CD4-positive, alpha-beta T cell treated with Interleukin-10 for 1 hour (primary cell): ENCODE results near the gene ZNF146.
"Not testable (repeated sequence)": the region's sequence is repeated elsewhere in the genome, so short reads cannot be mapped to it uniquely, and the experiment has no call there.

Experiments used
- DNase-seq: peaks from one replicate; pipeline ENCODE4 v3.0.0-alpha.2; 2020

ZNF146 gene

DNA sequence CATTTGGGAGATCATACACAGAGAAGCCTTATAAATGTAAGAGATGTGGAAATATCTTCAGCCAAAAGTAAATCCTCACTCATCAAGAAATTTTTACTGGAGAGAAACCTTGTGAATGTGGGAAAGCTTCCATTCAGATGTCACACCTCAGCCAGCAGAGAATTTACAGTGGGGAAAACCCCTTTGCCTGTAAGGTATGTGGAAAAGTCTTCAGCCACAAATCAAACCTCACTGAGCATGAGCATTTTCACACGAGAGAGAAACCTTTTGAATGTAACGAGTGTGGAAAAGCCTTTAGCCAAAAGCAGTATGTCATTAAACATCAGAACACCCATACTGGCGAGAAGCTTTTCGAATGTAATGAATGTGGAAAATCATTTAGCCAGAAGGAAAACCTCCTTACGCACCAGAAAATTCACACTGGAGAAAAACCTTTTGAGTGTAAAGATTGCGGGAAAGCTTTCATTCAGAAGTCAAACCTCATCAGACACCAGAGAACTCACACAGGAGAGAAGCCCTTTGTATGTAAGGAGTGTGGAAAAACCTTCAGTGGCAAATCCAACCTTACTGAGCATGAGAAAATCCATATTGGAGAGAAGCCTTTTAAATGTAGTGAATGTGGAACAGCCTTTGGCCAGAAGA is 21.5 kb downstream of the ZNF146 start:
- DNase-seq: no peak

DNA sequence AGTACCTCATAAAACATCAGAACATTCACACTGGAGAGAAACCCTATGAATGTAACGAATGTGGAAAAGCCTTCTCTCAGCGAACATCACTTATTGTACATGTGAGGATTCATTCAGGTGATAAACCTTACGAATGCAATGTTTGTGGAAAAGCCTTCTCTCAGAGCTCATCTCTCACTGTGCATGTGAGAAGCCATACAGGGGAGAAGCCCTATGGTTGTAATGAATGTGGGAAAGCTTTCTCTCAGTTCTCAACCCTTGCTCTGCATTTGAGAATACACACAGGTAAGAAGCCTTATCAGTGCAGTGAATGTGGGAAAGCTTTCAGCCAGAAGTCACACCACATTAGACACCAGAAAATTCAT is 22.0 kb downstream of the ZNF146 start:
- no peak for DNase-seq

- DNase-seq: no peak
Observed at GRCh38 chr19:36244066-36244465, 29.2 kb downstream of the ZNF146 start.

DNA sequence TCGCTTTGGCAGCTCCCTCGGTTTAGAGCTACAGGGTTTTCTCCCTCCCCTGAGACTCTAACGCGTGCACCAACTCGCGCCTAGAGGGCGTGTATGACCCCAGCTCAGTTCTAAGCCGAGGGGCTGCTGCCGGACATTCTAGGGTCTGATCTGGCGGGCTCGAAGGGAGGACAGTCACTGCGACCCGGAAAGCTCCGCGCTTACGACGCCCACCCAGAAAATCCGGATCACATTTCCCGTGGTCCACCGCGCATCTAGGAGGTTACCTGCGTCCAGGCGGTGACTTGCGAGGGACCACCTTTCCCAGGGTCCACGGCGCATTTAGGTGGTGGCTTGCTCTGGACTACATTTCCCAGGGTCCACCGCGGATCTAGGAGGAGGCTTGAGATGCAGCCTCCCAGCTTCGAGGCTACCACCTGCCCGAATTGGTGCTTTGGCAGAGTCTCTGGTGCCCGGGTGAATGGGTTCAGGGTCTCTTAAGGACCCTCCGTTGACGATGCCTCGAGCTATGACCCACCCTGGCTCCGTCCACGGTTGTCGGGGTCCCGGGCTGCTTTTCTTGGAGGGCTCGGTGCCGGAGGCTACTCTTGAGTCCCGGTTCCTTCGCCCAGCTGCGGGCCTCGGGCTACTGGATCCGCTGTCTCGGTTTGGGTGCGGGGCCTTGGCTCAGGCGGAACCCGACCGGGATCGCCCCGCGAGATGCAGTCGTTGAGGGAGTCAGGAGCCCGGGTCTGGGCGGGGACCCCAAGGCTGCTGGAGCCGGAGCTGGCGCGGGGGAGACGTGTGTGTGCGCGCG is 30.5 kb downstream of the ZNF146 start:
- DNase-seq: no peak

DNA sequence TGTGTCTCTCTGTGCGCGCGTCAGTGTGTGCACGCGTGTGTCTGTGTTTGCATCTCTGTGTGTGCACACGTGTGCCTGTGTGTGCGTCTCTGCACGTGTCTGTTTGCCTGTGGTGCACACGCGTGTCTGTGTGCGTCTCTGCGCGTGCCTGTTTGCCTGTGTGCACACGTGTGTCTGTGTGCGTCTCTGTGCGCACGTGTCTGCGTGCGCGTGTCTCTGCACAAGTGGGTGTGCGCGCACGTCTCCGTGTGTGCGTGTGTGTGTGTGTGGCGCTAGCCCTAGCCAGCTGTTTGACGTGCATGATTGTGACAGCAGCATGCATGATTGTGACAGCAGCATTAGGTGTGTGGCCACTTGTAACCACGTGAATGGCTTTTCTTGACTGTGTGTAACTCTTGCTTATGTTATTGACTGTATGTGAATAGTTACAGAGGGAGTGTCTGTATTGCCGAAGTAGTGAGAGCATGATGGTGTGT is 31.1 kb downstream of the ZNF146 start:
- DNase-seq: no peak

- no peak for DNase-seq
Observed at GRCh38 chr19:36252047-36252446, 37.1 kb downstream of the ZNF146 start.

GRCh38 chr19:36254848-36255247 is 39.9 kb downstream of the ZNF146 start:
- no peak for DNase-seq

GRCh38 chr19:36255316-36255715 is 40.4 kb downstream of the ZNF146 start:
- no peak for DNase-seq

DNA sequence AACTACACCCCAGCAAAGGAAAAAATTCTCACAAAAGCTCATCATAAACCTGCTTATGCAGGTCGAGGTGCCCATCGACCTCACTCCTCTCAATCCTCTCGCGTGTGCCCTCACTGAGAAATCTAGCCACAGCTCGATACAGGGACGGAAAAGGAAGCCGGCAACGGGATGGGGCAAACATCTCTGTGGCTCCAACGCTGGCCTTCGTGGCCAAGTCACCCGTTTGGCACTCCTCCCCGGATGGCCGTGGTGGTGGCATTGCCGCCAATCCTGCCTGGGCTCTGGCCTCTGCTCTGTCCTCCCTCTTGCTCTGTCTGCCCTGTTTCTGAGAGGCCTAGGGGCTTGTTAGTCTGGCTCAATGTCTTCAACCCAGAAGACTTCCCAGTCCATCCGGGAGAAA is 41.2 kb downstream of the ZNF146 start:
- DNase-seq: no peak

GRCh38 chr19:36256853-36257519 is 42.1 kb downstream of the ZNF146 start:
- no peak for DNase-seq

DNA sequence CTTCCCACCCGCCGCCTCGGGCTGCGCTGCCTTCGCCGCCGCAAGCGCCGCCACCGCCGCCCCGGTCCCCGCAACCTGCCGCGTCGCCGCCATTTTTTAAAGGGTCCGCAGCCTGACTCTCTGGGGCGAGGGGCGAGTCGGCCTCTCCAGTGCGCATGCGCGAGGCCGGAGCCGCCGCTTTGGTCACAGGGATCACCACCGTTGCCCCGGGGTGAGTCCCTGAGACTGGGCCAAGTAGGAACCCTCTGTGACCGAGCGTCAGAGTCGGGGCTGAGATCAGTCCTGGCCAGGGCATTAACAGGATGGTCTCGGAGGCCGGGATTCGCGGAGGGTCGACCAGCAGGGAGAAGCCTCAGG is 42.6 kb downstream of the ZNF146 start:
- DNase-seq: no peak

DNA sequence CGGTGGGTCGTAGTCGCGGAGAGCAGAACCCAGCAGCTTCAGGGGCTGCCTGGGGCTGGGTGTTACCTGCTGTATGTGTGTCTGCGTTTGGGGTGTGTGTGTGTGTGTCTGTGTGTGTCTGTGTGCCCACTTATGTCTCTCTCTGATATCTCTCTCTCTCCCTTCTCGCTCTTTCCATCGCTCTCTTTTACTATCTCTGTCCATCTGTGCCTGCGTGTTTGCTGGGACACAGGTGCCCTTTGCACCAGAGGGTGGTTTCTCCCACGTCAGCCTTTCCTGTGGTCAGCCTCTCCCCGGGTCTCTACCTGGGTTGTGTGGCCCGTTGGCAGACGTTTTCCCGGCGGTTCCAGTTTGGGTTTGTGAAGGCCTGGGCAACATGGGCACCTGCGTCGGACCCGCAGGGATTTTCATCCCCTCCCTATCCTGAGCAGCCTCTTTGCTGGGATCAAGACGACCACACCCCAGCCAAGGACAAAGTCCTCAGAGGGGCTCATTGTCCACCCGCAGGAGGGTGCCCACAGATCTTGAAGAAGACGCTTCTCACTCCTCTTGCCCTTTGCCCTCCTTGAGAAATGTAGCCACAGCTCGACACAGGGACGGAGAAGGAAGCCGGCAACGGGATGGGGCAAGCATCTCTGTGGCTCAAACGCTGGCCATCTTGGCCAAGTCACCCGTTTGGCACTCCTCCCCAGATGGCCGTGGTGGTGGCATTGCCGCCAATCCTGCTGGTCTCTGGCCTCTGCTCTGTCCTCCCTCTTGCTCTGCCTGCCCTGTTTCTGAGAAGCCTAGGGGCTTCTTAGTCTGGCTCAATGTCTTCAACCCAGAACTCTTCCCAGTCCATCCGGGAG is 43.3 kb downstream of the ZNF146 start:
- no peak for DNase-seq

DNA sequence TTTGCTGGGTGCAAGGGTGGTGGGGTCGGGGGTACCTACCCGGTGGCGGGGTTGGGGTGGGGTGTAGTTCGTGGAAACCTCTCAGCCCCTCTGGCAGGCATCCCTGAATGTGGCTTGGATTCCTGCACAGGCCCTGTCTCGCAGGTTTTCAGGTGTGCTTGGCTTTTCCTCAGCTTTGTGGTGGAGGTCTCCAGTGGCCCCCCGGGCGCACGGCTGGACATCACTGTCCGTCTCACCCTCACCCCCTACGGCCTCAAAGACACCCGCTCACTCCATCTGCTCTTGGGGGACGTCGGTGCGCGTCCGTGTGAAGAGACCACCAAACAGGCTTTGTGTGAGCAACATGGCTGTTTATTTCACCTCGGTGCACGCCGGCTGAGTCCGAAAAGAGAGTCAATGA is 44.3 kb downstream of the ZNF146 start:
- DNase-seq: no peak

- no peak for DNase-seq
Observed at GRCh38 chr19:36265064-36265463, 50.2 kb downstream of the ZNF146 start.

DNA sequence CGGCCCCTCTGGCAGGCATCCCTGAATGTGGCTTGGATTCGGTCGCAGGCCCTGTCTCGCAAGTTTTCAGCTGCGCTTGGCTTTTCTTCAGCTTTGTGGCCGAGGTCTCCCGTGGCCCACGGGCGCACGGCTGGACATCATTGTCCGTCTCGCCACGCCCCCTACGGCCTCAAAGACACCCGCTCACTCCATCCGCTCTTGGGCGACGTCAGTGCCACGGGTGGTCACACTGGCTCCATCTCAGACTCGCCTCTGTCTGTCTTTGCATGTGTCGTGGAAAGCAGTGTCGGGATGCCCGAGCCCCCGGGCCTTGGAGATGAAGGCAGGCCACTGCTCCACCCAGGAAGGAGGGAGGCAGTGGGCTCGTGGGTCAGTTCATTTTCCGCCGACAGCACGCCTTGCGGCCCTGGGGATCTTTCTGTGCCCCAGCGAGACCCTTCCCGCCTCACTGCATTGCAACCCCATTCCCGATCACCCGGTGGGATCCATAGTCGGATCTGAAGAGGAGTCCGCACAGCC is 51.0 kb downstream of the ZNF146 start:
- no peak for DNase-seq

DNA sequence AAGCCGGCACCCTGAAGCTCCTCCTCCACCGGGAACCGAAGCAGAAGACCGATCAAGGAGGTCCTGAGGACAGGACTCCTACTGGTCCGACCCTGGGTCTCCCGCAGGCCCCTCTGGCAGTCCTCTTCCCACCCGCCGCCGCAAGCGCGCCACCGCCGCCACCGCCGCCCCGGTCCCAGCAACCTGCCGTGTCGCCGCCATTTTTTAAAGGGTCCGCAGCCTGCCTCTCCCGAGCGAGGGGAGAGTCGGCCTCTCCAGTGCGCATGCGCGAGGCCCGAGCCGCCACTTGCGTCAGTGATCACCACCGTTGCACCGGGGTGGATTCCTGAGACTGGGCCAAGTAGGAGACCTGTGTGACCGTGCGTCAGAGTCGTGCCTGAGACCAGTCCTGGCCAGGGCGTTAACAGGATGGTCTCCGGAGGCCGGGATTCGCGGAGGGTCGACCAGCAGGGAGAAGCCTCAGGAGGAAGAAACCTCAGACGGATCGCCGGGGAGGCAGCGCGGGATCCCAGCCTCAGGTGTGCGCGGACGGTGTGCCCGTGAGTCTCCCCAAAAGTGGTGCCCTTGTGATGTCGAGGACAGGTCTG is 51.6 kb downstream of the ZNF146 start:
- peak; percentile 3 for DNase-seq

DNA sequence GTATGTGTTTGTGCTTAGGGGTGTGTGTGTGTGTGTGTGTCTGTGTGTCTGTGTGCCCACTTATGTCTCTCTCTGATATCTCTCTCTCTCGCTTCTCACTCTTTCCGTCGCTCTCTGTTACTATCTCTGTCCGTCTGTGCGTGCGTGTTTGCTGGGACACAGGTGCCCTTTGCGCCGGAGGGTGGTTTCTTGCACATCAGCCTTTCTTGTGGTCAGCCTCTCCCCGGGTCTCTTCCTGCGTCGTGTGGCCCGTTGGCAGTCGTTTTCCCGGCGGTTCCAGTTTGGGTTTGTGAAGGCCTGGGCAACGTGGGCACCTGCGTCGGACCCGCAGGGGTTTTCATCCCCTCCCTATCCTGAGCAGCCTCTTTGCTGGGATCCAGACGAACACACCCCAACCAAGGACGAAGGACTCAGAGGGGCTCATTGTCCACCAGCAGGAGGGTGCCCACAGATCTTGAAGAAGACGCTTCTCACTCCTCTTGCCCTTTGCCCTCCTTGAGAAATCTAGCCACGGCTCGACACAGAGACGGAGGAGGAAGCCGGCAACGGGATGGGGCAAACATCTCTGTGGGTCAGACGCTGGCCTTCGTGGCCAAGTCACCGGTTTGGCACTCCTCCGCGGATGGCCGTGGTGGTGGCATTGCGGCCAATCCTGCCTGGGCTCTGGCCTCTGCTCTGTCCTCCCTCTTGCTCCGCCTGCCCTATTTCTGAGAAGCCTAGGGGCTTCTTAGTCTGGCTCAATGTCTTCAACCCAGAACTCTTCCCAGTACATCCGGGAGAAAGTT is 52.3 kb downstream of the ZNF146 start:
- no peak for DNase-seq

DNA sequence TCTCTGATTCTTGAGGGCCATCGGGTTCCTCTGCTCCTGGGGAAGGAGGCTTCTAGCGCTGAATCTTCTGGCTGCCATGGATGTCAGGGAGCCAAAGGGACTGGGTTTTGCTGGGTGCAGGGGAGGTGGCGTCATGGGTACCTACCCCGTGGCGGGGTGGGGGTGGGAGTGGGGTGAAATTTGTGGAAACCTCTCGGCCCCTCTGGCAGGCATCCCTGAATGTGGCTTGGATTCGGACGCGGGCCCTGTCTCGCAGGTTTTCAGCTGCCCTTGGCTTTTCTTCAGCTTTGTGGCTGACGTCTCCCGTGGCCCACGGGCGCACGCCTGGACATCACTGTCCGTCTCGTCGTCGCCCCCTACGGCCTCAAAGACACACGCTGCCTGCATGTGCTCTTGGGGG is 53.2 kb downstream of the ZNF146 start:
- DNase-seq: not testable (repeated sequence)

GRCh38 chr19:36268591-36268990 is 53.7 kb downstream of the ZNF146 start:
- DNase-seq: not testable (repeated sequence)

- DNase-seq: not testable (repeated sequence)
Observed at GRCh38 chr19:36269295-36269694, 54.4 kb downstream of the ZNF146 start.
